NCI-H510A (cell line): Measurements from ENCODE around the gene C11orf68.
"Not testable (repeated sequence)": the region's sequence is repeated elsewhere in the genome, so short reads cannot be mapped to it uniquely, and the experiment has no call there.

ENCODE experiments used
- DNase-seq: peaks from one replicate; lab custom pipeline; 2025; lab: John Stamatoyannopoulos, UW

Gene C11orf68

DNA sequence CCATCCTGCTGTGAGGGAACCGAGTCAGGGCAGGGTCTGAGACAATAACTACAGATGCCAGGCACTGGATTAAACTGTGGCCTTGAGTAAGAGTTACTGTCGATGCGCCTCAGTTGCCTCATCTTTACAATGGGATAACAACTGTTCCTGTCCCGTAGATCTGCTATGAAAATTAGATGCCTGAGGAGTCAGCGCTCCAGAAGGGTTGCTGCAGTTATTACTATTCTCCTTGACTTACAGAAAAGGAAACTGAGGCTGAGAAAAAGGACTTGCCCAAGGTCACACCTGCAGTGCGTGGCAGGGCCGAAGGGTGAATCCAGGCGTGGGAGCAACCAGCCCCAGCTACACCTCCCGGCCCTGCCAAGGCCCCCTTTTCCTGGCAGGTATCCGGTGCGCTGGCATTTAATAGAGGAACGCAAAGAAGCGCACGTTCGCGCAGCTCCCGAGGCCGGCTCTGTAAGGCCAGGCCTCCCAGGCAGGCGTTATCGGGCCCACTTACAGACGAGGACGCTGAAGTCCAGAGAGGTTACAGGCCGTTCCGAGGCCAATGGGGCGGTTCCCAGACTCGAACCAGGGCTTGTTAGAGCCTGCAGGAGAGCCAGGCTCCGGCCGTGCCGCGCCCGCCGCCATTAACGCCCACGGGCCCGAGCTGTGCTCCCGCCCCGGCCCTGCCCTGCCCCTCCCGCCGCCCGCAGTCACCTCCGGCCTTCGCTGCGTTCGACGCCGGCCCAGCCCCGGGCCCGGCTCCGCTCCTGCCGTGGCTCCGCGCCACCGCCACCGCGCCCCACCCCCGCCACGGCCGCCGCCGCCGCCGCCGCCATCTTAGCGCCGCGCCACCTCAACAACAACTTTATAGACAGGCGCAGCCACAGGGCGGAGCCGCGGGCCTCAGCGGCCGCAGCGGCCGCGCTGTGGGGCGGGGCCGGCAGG is at the start of gene C11orf68:
Gene C11orf68, minus strand, starts transcription at position 852 of the 930 bp plus-strand sequence. Its CDS starts 31 bp downstream, at position 821.
- DNase-seq = no peak

DNA sequence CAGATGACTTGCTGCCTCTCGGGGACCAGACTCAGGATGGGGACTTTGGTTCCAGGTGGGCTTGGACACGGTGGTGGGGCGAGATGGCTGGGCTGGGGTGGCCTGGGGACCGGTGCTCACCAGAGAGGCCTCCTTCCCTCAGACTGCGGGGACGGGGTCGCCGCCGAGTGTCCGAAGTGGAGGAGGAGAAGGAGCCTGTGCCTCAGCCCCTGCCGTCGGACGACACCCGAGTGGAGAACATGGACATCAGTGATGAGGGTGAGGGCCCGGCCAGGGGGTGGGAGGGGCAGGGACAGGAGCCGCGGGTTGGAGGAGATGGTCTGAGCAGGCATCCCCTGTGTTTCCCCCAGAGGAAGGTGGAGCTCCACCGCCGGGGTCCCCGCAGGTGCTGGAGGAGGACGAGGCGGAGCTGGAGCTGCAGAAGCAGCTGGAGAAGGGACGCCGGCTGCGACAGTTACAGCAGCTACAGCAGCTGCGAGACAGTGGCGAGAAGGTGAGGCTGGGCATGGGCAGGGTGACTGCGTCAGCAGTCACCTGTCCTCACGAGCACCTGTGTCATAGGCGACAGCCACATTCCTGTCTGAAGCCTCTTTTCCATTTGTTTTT is 48.6 kb upstream of the C11orf68 start:
- DNase-seq = no peak

DNA sequence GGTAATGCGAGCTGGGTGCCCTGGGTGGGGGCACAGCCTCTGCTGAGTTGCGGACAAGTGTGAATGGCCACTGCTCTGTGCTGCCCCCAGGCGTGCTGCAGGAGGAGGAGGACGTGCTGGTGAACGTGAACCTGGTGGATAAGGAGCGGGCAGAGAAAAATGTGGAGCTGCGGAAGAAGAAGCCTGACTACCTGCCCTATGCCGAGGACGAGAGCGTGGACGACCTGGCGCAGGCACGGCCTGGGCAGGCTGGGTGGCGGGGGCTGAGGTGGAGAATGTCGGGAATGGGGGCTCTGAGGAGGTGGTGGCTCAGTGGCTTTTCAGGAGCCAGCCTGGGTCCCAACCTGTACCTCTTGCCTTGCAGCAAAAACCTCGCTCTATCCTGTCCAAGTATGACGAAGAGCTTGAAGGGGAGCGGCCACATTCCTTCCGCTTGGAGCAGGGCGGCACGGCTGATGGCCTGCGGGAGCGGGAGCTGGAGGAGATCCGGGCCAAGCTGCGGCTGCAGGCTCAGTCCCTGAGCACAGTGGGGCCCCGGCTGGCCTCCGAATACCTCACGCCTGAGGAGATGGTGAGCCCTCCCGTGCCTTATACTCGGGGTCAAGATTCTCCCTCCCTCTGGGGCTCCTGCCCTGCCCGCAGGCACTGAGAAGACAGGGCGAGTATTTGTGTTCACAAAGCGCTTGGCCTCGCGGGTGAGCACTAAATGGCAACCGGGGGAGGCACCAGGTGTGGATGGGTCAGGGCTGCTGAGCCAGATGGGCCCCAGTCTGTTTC is 47.3 kb upstream of the C11orf68 start:
- no peak for DNase-seq

DNA sequence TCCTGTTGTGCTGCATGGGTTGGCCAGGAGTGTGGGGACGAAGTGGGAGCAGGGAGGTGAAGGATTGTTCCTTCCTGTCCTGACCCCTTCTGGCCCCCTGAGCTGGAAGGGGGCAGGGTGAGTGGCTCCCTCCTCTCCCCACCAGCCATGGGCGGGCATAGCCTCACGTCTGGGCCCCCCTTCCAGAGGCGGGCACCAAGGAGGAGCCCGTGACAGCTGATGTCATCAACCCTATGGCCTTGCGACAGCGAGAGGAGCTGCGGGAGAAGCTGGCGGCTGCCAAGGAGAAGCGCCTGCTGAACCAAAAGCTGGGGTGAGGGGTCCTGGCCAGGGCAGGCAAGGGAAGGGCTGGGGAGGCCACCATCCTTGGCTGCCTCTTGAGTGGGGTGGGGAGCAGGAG is 46.0 kb upstream of the C11orf68 start:
- DNase-seq = no peak

DNA sequence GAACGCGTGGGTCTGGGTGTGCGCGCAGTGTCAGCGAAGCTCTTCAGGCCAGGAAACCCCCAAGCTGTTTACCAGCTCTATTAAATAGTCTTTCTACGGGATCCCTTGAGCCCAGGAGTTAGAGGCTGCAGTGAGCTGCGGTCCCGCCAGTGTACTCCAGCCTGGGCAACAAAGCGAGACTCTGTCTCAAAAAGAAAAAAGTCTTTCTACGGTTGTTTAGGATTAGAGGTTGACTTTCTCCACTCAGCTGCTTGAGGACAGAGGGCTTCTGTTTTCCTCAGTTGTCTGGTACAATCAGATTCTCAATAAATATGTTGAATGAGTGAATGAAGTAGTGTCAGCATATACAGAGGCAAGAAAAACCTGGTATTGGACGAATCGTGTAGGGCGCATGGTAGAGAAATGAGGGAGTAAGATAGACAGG is 43.3 kb upstream of the C11orf68 start:
- DNase-seq = no peak

DNA sequence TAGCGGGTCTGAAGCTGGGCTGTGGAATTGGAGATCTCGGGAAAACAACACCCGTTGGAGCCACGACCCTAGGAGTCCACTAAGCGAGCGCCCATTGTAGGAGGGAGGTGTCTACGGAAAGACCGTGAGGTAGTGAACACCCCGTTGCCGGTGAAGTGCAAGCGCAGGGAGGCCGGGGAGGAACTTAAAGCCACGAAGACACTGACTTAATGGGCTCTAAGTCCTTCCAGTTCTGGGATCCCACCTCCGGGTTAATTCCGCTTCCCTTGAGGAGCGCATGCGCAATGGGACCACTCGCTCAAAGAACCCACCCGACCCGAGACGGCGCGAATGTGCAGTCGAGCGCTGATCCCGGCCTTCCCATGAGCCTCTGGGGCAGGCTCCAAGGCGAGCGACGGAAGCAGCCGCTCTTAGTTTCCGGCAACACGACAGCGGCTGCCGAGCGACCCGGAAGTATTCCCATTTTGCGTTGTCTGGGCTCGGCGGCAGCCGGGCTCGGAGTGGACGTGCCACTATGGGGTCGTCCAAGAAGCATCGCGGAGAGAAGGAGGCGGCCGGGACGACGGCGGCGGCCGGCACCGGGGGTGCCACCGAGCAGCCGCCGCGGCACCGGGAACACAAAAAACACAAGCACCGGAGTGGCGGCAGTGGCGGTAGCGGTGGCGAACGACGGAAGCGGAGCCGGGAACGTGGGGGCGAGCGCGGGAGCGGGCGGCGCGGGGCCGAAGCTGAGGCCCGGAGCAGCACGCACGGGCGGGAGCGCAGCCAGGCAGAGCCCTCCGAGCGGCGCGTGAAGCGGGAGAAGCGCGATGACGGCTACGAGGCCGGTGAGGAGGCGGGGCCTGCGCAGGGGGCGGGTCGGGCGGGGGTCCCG is 42.6 kb upstream of the C11orf68 start, which contains the start of gene SART1:
Gene SART1, plus strand, starts transcription at position 468 of the 874 bp plus-strand sequence. Its CDS starts 47 bp downstream, at position 515.
- peak; percentile 96 for DNase-seq

DNA sequence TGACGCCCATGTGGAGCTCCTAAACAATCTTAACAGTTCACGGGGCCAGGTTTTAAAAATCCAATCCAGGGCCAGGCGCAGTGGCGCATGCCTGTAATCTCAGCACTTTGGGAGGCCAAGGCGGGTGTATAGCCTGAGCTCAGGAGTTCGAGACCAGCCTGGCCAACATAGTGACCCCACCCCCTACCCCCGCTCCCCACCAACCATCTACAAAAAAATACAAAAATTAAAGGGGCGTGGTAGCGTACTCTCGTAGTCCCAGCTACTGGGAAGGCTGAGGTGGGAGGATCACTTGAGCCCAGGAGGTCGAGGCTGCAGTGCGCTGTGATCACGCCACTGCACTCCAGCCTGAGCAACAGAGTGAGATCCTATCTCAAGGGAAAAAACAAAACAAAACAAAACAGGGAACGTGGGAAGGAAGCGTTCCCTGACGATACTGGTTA is 42.0 kb upstream of the C11orf68 start:
- no peak for DNase-seq

DNA sequence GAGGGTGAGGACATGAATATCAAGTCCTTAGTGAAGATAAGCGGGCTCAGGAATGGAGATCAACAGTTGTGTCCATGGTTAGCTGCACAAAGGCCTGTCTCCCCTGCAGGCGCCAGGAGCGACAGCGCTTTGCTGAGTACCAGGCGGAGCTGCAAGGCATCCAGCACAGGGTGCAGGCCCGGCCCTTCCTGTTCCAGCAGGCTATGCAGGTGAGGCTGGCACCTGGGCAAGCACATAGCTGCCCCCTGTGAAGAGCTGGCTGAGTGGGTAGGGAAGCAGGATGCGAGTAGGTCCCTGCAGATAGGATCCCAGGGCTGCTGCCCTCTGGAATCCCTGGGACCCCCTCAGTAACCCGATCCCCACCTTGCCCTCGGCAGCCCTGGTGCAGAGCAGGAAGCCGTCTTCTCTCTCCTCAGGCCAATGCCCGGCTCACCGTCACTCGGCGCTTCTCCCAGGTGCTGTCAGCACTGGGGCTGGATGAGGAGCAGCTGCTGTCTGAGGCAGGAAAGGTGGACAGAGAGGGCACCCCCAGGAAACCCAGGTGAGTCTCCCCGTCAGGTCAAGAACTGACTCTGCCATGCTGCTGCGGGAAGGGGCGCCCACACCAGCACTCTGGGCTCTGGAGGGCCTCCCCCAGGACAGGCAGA is 40.0 kb upstream of the C11orf68 start:
- peak; percentile 34 for DNase-seq

DNA sequence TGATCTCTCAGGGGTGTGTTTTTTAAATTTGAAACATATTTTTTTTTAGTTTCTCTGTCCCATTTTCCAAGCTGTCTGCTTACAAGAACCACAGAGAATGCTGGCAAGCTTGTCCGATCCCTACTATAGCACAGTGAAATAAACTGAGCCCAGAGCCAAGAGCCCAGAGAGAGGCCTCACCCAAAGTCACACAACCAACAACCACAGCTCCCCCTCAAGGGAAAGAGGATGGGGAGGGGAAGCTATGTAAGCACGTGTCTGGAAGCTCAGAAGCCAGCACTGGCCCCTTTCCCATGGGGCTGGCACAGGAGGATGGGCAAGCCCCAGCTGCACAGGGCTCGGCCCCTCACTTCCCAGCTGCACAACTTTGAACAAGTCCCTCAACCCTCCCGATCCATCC is 39.4 kb upstream of the C11orf68 start:
- no peak for DNase-seq

DNA sequence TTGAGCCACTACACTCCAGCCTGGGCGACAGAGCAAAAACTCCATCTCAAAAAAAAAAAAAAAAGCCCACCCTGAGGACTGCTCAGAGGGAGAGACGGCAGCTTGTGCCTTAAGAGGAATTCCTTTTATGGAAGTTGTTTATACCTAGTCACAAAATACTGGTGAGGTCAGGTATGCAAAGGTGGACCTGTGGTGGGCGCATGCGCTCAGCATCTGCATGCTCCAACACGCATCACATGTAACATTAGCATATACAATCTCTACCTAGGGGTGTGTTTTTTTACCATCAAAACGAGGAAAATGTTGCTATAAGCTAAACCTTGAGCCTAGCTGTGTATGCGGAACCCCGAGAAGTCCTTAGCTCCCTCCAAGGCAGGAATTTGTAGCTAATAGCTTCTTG is 35.9 kb upstream of the C11orf68 start:
- DNase-seq = no peak

DNA sequence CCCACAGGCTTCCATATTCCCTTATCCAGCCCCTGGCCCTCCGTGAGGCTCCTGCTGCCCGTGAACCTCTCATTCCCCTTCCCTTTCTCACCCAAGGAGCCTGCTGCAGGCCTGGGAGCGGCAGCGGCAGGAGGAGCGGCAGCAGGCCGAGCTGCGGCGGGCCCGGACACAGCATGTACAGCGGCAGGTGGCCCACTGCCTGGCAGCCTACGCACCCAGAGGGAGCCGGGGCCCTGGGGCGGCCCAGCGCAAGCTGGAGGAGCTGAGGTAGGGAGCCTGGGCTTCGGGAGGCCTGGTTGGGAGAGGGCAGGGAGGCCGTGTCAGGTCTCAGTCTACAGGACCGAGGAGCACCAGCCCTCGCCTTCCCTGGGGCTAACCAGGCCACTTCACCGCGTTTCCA is 34.6 kb upstream of the C11orf68 start:
- no peak for DNase-seq

DNA sequence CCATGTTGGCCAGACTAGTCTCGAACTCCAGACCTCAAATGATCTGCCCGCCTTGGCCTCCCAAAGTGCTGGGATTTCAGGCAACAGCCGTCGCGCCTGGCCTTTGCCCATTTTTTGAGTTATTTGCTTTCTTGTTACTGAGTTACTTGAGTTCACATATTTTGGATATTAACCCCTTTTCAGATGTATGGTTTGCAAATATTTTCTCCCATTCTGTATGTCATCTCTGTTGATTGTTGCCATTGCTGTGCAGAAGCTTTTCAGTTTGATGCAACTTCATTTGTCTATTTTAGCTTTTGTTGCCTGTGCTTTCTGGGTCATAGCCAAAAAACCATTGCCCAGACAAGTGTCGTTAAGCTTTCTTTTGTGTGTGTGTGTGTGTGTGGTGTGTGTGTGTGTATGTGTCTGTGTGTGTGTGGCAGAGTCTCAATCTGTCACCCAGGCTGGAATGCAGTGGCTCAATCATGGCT is 33.2 kb upstream of the C11orf68 start:
- DNase-seq = no peak

DNA sequence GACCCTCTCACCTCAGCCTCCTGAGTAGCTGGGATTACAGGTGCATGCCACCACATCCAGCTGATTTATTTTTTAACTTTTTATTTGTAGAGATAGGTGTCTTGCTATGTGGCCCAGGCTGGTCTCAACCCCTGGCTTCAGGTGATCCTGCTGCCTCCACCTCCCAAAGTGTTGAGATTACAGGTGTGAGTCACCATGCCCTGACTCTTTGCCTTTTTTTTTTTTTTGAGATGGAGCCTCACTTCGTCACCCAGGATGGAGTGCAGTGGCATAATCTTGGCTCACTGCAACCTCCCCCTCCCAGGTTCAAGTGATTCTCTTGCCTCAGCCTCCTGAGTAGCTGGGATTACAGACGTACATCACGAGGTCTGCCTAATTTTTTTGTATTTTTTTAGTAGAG is 32.8 kb upstream of the C11orf68 start:
- DNase-seq = not testable (repeated sequence)

DNA sequence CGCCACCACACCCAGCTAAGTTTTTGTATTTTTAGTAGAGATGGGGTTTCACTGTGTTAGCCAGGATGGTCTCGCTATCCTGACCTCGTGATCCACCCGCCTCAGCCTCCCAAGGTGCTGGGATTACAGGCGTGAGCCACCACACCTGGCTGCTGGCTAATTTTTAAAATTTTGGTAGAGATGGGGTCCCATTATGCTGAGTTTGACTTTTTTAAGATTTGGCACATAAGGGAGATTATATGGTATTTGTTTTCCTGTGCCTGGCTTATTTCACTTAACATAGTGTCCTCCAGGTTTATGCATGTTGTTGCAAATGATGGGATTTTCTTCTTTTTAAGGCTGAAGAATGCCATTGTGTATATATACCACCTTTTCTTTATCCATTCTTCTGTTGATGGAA is 31.8 kb upstream of the C11orf68 start:
- DNase-seq = not testable (repeated sequence)

DNA sequence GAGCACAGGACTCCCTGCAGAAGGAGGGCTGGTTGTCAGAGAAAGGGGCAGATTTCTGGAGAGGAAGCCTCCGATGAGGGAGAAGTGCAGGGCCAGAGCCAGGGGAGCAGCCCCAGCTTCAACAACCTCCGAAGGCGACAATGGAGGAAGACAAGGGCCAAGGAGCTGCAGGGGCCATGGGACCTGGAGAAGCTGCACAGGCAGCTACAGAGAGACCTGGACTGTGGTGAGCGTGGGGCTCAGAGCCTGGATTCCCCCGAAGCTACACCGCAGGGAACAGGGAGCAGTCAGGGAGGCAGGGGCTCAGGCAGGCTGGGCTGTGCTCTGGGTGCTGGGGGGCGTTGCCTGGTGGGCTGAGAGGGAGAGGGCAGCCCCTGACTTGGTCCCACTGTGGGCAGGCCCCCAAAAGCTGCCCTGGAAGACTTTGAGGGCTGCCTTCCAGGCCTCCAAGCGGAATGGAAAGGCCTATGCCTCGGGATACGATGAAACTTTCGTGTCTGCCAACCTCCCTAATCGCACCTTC is 28.8 kb upstream of the C11orf68 start:
- DNase-seq = no peak

DNA sequence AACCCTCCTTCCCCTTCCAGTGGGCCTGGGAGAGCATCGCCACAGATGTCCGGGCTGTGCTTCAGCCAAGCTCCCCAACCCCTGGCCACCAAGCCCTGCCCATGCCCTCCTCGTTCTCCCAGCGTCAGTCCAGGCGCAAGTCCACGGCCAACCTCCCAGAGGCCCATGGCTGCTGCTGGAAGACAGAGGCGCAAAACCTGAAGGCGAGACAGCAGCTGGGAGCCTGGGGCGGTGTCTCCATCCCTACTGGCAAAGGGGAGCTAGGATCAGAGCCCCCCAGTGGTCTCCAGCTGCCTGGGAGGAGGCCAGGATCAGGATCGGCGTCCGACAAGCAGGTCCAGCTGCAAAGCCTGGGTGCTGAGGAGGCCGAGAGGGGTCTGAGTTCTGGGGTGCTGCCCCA is 28.3 kb upstream of the C11orf68 start:
- no peak for DNase-seq

DNA sequence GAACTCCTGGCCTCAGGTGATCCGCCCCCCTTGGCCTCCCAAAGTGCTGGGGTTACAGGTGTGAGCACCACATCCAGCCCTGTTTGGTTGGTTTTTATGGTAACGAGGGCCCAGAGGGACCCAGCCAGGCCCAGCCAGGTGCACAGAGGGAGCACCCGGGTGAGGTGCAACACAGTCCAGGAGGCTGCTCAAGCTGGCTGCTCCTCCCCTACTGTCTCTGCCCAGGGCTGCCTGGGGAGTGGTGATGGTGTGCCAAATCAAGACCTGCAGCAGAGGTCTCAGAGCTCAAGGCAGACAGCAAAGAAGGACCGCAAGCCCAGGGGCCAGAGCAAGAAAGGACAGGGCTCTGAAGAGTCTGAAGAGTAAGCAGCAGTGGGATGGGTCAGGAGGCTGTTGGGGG is 27.8 kb upstream of the C11orf68 start:
- DNase-seq = no peak

DNA sequence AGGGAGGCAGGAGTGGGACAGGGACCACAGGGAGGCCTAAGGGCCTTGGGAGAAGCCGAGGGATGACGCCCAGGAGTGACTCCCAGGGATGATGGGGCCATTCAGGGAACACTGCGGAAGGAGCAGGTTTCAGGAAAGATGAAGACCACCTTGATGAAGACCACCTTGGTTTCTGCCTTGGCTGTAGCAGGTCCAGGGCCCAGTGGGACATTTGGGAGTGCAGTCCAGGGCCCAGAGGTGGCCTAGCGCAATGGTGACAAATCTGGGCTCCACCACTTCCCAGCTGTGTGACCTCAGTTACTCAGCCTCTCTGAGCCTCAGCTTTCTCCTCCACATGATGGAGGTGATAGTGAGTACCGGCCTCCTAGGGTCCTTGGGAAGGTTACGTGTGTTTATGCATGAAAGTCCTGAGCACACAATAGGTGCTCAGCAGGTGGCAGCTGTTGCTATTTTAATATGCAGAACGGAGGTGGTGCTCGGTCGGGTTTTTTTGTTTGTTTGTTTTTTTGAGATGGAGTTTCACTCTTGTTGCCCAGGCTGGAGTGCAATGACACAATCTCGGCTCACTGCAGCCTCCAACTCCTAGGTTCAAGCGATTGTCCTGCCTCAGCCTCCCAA is 27.2 kb upstream of the C11orf68 start:
- peak; percentile 27 for DNase-seq

DNA sequence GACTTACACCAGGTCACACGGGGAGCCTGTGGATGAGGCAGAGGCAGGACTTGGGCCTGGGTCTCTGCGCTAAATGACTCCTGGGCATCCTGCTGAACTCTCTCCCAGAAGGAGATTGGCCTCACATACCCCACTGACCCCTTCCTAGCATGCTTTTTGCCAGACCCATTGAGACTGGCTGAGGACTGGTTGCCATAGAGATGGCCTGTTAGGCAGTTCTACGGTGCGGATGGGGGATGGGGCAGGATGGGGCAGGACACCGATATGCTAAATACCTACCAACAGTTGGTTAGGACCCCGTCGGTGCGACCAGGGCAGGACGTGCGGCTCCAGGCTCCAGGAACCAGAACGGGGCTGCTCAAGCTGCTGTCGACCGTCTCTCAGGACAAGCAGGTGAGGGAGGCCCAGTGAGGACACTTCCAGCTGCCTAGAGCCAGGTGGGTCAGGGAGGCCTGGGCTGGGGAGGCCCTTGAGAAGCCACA is 26.6 kb upstream of the C11orf68 start, which contains the start of gene TSGA10IP:
Gene TSGA10IP, plus strand, starts transcription at position 51 of the 482 bp plus-strand sequence. Its CDS starts 196 bp downstream, at position 247.
- no peak for DNase-seq

DNA sequence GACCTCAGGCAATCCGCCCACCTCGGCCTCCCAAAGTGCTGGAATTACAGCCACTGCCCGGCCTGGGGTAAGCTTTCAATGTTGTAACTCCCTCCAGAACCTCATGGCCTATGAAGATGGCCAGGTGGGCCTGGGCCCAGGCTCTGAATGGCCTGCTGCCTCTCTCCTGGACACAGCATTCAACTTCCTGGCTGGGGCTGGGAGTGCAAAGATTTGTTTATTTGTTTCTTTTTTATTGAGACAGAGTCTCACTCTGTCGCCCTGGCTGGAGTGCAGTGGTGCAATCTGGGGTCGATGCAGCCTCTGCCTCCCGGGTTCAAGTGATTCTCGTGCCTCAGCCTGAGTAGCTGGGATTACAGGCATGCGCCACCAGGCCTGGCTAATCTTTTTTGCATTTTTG is 25.9 kb upstream of the C11orf68 start:
- no peak for DNase-seq
